ENCODE results near the gene PLAC8L1. TPM values are rescaled to one million over a fixed set of nuclear protein-coding genes. Genes with fewer than 3 reads are reported as not detected.
"Not testable (repeated sequence)": the region's sequence is repeated elsewhere in the genome, so short reads cannot be mapped to it uniquely, and the experiment has no call there.

The PLAC8L1 gene
- total and polyA plus RNA-seq, 2 of the 13 experiments (the other 11 are each of a cell fraction or from before 2014, with no cell fraction given): 0.44 TPM; not detected in 1

DNA sequence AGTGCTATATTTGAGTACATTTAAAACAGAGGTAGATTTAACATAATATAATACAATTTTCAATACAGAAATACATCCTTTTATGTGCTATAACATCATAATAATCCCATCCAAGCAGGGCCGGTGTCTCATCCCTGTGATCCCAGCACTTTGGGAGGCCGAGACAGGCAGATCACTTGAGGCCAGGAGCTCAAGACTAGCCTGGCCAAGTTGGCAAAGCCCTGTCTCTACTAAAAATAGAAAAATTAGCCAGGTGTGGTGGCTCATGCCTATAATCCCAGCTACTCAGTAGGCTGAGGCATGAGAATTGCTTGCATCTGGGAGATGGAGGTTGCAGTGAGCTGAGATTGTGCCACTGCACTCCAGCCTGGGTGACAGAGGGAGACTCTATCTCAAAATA lies 11.8 kb upstream of the PLAC8L1 start:
- POLR2A ChIA-PET; H3K4me2 ChIP-seq (ENCODE audit: low read depth, low read length); H3K9me3 ChIP-seq (ENCODE audit: low read length); H3K27me3 ChIP-seq (ENCODE audit: control insufficient read depth in 1 of 2, insufficient read depth in 2 of 2, low read length in 2 of 2); H4K20me1 ChIP-seq (ENCODE audit: insufficient read depth, low read length); ATAC-seq; H3K4me3 ChIP-seq (replicated peaks in 1 of 3; ENCODE audit: insufficient read depth in 1 of 3, low read depth in 2 of 3, low read length in 3 of 3); H3K79me2 ChIP-seq (ENCODE audit: insufficient read depth, low read length); BruUV-seq (replicated peaks); H3K9ac ChIP-seq (ENCODE audit: insufficient read depth, low read depth, low read length); DNase-seq (ENCODE audit: low spot score); H3K27ac ChIP-seq (ENCODE audit: extremely low read length, insufficient read depth, low read length); in situ Hi-C loops (cut with HindIII; ENCODE audit: extremely low pct_ligation_motif_present, low pct_unique_long_range_greater_than_20kb); H2AFZ ChIP-seq (ENCODE audit: low read length); intact Hi-C loops (cut with micrococcal nuclease; ENCODE audit: unreplicated experiment); FAIRE-seq; CTCF ChIA-PET (ENCODE audit: low intra/inter-chr PET ratio, low total read pairs): not testable (repeated sequence)
- H3K4me1 ChIP-seq (ENCODE audit: insufficient read depth, low read length): peaks cover 11% of the 10 kb centered on the region
- 100% methylated on average over 2 of the region's 2 CpGs for WGBS (ENCODE audit: low lambda C conversion rate)
- peaks cover 7 to 83% of the 10 kb centered on the region in 2 experiments for H3K36me3 ChIP-seq (replicated peaks in 1 of 2; ENCODE audit: control insufficient read depth in 1 of 2, insufficient read depth in 2 of 2, low read length in 2 of 2)

DNA sequence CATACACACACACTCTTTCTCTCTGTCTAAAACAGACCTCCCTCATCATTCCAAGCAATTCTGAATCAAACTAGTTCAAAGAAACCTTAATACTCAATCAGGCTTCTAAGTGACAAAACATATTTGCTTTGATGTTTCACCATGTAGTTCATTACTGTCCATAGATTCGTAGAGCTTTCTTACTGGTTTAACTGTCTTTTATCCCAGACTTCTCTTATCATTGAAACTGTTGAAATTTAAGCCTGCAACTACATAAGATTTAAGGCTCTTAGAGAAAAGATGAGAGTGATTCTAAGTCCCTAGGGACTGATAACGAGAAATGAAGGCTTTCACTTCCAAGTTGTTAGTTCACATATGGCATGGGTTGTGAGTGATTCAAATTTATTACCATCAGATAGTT lies 11.0 kb upstream of the PLAC8L1 start:
- CTCF ChIA-PET (ENCODE audit: low intra/inter-chr PET ratio, low total read pairs): no interaction called here
- intact Hi-C loops (cut with micrococcal nuclease; ENCODE audit: unreplicated experiment): no loop called here
- POLR2A ChIA-PET: no interaction called here

More for the DNA sequence above, 11.0 kb upstream of the PLAC8L1 start:
- Histone ChIP-seq H3K4me2 (ENCODE audit: low read depth, low read length) (no peak overlapping the region), H3K4me3 (replicated peaks in 1 of 3; ENCODE audit: insufficient read depth in 1 of 3, low read depth in 2 of 3, low read length in 3 of 3) (no peak overlapping the region), H4K20me1 (ENCODE audit: insufficient read depth, low read length) (no peaks in the 10 kb centered on the region), H2AFZ (ENCODE audit: low read length) (no peak overlapping the region), H3K4me1 (ENCODE audit: insufficient read depth, low read length) (peaks cover 11% of the 10 kb centered on the region), H3K36me3 (replicated peaks in 1 of 2; ENCODE audit: control insufficient read depth in 1 of 2, insufficient read depth in 2 of 2, low read length in 2 of 2) (peaks cover 7 to 78% of the 10 kb centered on the region in 2 experiments), H3K27ac (ENCODE audit: extremely low read length, insufficient read depth, low read length) (no peak overlapping the region), H3K27me3 (ENCODE audit: control insufficient read depth in 1 of 2, insufficient read depth in 2 of 2, low read length in 2 of 2) (no peaks in the 10 kb centered on the region), H3K79me2 (ENCODE audit: insufficient read depth, low read length) (no peaks in the 10 kb centered on the region), H3K9me3 (ENCODE audit: low read length) (no peaks in the 10 kb centered on the region), H3K9ac (ENCODE audit: insufficient read depth, low read depth, low read length) (no peak overlapping the region)
- DNase-seq (ENCODE audit: low spot score) (no peak), FAIRE-seq (no peak), ATAC-seq (no peak)
- WGBS (ENCODE audit: low lambda C conversion rate): 93% methylated on average over 2 of the region's 2 CpGs
- TF ChIP-seq SAP130 (CRISPR knock-in tag; IDR thresholded peaks at IDR 0.05; ENCODE audit: low read depth) (no peak), SMARCE1 (IDR thresholded peaks at IDR 0.05; ENCODE audit: borderline replicate concordance) (no peak), RARG (CRISPR knock-in tag; IDR thresholded peaks at IDR 0.05; ENCODE audit: low read depth) (no peak), CCDC6 (CRISPR knock-in tag; IDR thresholded peaks at IDR 0.05) (no peak), RBAK (CRISPR knock-in tag; IDR thresholded peaks at IDR 0.05) (no peak), POGZ (CRISPR knock-in tag; IDR thresholded peaks at IDR 0.05) (no peak)
- TF ChIP-seq, protein P1, sequence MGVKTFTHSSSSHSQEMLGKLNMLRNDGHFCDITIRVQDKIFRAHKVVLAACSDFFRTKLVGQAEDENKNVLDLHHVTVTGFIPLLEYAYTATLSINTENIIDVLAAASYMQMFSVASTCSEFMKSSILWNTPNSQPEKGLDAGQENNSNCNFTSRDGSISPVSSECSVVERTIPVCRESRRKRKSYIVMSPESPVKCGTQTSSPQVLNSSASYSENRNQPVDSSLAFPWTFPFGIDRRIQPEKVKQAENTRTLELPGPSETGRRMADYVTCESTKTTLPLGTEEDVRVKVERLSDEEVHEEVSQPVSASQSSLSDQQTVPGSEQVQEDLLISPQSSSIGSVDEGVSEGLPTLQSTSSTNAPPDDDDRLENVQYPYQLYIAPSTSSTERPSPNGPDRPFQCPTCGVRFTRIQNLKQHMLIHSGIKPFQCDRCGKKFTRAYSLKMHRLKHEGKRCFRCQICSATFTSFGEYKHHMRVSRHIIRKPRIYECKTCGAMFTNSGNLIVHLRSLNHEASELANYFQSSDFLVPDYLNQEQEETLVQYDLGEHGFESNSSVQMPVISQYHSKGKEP (CRISPR knock-in tag; IDR thresholded peaks at IDR 0.05): no peak
- in situ Hi-C loops (cut with HindIII; ENCODE audit: extremely low pct_ligation_motif_present, low pct_unique_long_range_greater_than_20kb): no loop called here
- BruUV-seq (replicated peaks): no TSS peak
